GM21529 (cell line): ENCODE measurements around the gene RBP4.
"Not testable (repeated sequence)": the region's sequence is repeated elsewhere in the genome, so short reads cannot be mapped to it uniquely, and the experiment has no call there.

Experiments used
- ATAC-seq: cut with Tn5 transposase; IDR thresholded peaks from one replicate; pipeline ENCODE4 v1.9.1; 2021; ENCODE audit not compliant: unreplicated experiment

The RBP4 gene

GRCh38 chr10:93567277-93568104 is 33.5 kb downstream of the RBP4 start:
- ATAC-seq = no peak

DNA sequence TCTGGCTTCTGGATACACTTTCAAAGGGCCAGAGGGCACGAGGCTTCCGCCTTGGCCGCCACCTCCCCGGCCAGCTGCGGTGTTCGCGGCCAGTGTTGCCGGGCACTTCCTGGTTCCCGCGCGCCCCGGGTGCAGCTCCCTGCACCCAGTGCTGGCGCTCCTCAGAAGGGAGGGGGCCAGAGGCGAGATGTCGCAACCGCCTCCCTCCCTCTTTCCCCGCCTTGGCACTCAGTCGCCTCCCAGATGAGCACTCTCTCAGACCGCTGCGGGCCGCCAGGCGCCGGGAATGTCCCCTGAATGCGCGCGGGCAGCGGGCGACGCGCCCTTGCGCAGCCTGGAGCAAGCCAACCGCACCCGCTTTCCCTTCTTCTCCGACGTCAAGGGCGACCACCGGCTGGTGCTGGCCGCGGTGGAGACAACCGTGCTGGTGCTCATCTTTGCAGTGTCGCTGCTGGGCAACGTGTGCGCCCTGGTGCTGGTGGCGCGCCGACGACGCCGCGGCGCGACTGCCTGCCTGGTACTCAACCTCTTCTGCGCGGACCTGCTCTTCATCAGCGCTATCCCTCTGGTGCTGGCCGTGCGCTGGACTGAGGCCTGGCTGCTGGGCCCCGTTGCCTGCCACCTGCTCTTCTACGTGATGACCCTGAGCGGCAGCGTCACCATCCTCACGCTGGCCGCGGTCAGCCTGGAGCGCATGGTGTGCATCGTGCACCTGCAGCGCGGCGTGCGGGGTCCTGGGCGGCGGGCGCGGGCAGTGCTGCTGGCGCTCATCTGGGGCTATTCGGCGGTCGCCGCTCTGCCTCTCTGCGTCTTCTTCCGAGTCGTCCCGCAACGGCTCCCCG is 34.4 kb downstream of the RBP4 start, which contains the start of gene FFAR4:
Gene FFAR4 (plus strand): TSS at position 231 of the 842 bp plus-strand sequence. CDS start 56 bp downstream, at position 287.
- no peak for ATAC-seq

DNA sequence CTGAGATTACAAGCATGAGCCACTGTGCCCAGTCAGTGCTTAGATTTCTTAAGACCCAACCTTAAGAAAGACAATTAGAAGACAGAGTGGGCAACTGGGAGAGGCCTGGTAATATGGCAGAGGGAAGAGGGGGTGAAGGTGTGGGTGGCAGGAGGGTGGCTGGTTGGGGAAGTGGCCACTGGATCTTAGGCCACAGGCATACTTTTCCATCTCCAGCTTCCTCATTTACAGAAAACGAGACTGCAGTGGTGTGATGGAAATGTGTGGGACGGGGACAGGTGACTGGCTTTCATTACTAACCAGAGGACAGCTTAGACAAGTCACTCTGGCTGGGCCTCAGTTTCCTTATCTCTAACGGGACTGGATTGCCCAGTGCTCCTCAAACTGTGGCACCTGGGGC is 35.6 kb downstream of the RBP4 start:
- ATAC-seq = no peak

- no peak for ATAC-seq
These were observed 40.5 kb downstream of the RBP4 start for GRCh38 chr10:93560541-93560940.

GRCh38 chr10:93559490-93559889 is 41.5 kb downstream of the RBP4 start:
- ATAC-seq = no peak

GRCh38 chr10:93554760-93555432 is 46.1 kb downstream of the RBP4 start:
- peak; percentile 78 for ATAC-seq

DNA sequence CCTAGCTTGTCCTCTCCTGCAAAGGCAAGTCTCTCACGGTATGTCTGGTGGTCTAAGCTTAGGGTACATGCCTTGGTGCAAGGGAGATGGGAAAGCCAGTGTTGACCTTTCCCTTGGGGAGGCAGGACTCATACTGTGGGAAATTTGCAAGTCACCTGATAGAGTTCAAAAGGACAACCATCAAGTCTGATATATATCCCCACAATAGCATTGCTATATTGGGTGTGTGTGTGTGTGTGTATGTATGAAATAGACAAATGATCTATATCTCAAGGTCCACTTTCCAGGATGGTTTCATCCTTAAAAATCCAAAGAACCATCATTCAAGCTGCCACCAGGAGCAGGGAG is 46.7 kb downstream of the RBP4 start:
- ATAC-seq = no peak

DNA sequence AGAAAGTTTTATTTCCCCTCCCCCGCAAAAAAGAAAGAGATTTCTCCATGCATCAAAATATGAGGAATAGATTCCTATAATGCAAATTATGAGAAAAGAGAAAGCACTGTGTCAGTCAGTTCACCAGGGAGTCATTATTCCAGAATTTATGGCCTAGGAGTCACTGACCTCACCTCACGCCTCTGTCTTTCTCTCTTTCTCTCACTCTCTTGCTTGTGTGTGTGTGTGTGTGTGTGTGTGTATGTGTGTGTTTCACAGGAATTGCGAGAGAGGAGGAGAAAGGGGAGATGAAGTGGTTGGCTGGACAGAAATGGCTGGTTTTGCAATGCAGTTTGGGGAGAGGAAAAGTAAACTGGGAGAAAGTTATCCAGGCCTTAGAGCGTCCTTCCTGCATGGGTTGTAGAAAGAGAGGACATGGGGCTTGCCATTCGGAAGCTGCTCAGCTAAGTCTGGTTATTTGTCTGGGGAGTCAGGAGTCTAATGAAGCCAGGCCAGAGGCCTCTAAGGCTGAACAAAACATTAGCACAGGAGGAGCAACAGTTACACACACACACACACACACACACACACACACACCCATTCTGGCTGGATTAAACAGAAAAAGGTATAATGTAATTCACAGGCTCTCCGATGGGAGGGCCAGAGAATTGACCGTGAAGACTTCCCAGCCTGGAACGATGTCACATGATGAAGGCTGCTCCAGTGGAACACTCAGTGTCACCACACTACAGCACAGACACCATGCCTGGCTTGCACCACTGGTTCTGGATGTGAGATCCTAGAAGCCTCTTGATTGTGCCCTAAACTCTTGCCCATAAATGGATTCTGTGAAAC is 47.3 kb downstream of the RBP4 start:
- ATAC-seq = no peak

DNA sequence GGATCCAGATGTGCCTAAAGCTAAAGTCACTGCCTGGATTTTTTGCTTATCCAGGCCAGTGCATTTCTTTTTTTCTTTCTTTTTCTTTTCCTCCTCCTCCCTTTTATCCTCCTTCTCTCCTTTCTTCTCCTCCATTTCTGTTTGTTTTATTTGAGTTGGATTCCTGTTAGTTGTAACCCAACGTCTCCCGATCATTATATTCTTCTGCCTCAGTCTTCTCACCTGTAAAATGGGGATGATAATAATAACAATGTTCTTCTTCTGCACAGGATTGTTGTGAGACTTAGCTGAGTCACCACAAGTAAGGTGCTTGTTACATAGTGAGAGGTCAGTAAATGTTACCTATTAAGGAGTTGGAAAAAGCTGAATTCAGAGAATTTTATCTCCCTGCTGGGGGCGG is 48.3 kb downstream of the RBP4 start:
- ATAC-seq = no peak

- ATAC-seq = no peak
These were observed 50.4 kb downstream of the RBP4 start for GRCh38 chr10:93550606-93551005.

DNA sequence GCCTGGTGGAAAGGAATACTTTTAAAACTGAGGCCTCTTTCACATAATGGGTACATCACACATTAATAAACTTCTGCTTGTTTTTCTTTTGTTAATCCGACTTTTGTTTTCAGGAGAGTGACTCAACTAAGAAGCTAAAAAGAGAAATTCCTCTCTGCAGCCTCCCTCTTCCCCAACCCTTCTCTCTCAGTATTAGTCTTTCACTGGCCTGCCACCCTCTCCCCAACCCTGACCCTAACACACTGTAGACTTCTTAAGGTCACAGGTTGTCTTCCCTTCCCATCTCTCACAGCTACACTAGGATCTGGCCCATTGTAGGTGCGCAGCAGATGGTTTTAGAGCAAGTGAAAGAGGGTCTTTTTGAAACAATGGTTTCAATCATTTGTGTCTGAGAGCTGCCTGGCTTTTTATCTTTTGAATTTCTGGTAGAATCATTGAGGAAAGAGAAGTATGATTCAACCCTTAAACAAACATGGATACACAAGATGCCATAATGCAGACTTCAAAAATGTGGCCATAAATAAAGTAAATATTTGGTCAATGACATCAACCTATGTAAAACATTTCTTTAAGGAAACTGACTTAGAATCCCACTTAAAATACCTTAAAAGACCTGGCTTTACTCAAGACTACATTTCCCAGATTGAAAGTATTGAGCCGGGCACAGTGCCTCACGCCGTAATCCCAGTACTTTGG is 52.5 kb downstream of the RBP4 start:
- no peak for ATAC-seq

GRCh38 chr10:93547522-93547921 is 53.5 kb downstream of the RBP4 start:
- ATAC-seq = no peak

- not testable (repeated sequence) for ATAC-seq
These were observed 54.0 kb downstream of the RBP4 start for GRCh38 chr10:93546995-93547394.

DNA sequence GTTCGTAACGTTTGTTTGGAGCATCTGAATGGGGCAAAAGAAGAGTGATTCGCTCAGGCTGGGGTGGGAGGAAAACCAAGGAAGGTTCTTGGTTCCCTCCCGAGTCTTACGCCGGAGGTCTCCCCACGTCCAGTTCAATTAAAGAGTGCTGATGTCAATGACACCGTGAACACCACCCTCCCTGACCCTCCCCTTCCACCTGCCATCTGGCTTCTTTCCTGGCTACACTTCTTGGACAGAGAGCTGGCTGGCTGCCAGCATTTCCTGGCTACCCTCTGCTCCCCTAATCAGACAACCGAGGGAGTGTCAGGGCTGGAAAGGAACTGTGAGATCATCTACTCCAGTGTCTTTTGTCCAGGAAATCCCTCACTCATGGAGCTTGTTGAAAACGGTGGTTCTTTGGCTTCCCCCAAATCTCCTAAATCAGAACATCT is 58.7 kb downstream of the RBP4 start:
- no peak for ATAC-seq
